HepG2 (cell line): ENCODE data around the gene ATP5PB. TPM values are rescaled to one million over a fixed set of nuclear protein-coding genes. Genes with fewer than 3 reads are reported as not detected.

Experiments used
- ATAC-seq: fragments of 200-7000 bp; cut with Tn5 transposase; 3 replicates; pipeline ENCODE4 v1.9.1; 2020; ENCODE audit warnings: mild to moderate bottlenecking, moderate library complexity
- BruUV-seq: library from RNA; stranded (reverse); fragments of 400-500 nt; replicated peaks from 2 replicates; lab custom pipeline; 2021; lab: Mats Ljungman, UMichigan
- CTCF ChIA-PET: fragments of 300-600 bp; formaldehyde crosslinking; extraction: SDS; loops from one replicate; lab custom pipeline; 2021; ENCODE audit warnings: low total read pairs, inconsistent platforms, low intra/inter-chr PET ratio; lab: Yijun Ruan, JAX
- POLR2A ChIA-PET: fragments of 350-600 bp; sonication (Branson Sonifier 250); formaldehyde crosslinking; loops from one replicate; lab custom pipeline; 2020; ENCODE audit warnings: antibody characterized with exemption, inconsistent platforms; lab: Yijun Ruan, JAX
- DNase-seq: peaks from one replicate; pipeline ENCODE4 v3.0.0-alpha.2; 2015; ENCODE audit warnings: low spot score
- FAIRE-seq: peaks from 3 replicates; lab custom pipeline; 2011; peaks lifted over from hg19 to GRCh38; lab: Jason Lieb, UNC
- H2AFZ ChIP-seq: one replicate; pipeline ENCODE4 v1.6.1; 2011; ENCODE audit warnings: low read length, inconsistent platforms
- H3K27ac ChIP-seq: fragments of 300-600 bp; 3 replicates; pipeline ENCODE4 v1.8.0; 2011; ENCODE audit warnings: mixed run types, mild to moderate bottlenecking, mixed read lengths, low read length, inconsistent platforms; ENCODE audit not compliant: insufficient read depth; ENCODE audit errors: extremely low read length
- H3K27me3 ChIP-seq, 2 experiments: fragments of 200-600 bp in 1 of 2; 2 replicates in 1 of 2; 3 replicates in 1 of 2; pipeline versions ENCODE4 v1.6.0 to v1.8.0; 2011; ENCODE audit warnings: low read length in 2 of 2, mild to moderate bottlenecking in 2 of 2, moderate library complexity in 2 of 2, inconsistent platforms in 1 of 2; ENCODE audit not compliant: insufficient read depth in 2 of 2, control insufficient read depth in 1 of 2
- H3K36me3 ChIP-seq, 2 experiments: fragments of 200-600 bp in 1 of 2; replicated peaks in 1 of 2; 2 replicates in 1 of 2; 3 replicates in 1 of 2; pipeline versions ENCODE4 v1.5.1 to v1.8.0; 2011; ENCODE audit warnings: low read length in 2 of 2, inconsistent platforms in 1 of 2; ENCODE audit not compliant: insufficient read depth in 2 of 2, control insufficient read depth in 1 of 2
- H3K4me1 ChIP-seq: 2 replicates; pipeline ENCODE4 v1.5.1; 2012; ENCODE audit warnings: low read length, inconsistent platforms; ENCODE audit not compliant: insufficient read depth
- H3K4me2 ChIP-seq: 2 replicates; pipeline ENCODE4 v1.6.0; 2011; ENCODE audit warnings: low read depth, low read length, inconsistent platforms
- H3K4me3 ChIP-seq, 3 experiments: fragments of 200-600 bp in 1 of 3; sonication (generic), shearing (Covaris generic) in 1 of 3; replicated peaks in 1 of 3; 2 replicates each; pipeline ENCODE4 v1.5.1; 2011 to 2016; ENCODE audit warnings: low read length in 3 of 3, inconsistent platforms in 2 of 3, low read depth in 2 of 3, mild to moderate bottlenecking in 2 of 3, control low read depth in 1 of 3, mixed read lengths in 1 of 3; ENCODE audit not compliant: insufficient read depth in 1 of 3
- H3K79me2 ChIP-seq: one replicate; pipeline ENCODE4 v1.6.1; 2011; ENCODE audit warnings: low read length, inconsistent platforms; ENCODE audit not compliant: insufficient read depth
- H3K9ac ChIP-seq: 2 replicates; pipeline ENCODE4 v1.6.0; 2011; ENCODE audit warnings: mild to moderate bottlenecking, low read depth, low read length, inconsistent platforms; ENCODE audit not compliant: insufficient read depth
- H3K9me3 ChIP-seq: 2 replicates; pipeline ENCODE4 v1.5.1; 2012; ENCODE audit warnings: mild to moderate bottlenecking, low read length
- H4K20me1 ChIP-seq: 2 replicates; pipeline ENCODE4 v1.6.0; 2011; ENCODE audit warnings: inconsistent platforms, mild to moderate bottlenecking, low read length, moderate library complexity; ENCODE audit not compliant: insufficient read depth
- AGO1 ChIP-seq: fragments of 200-400 bp; formaldehyde crosslinking; IDR thresholded peaks from 2 replicates; pipeline ENCODE4 v1.6.1; 2017; ENCODE audit warnings: mild to moderate bottlenecking, low read depth, low read length, moderate library complexity; ENCODE audit not compliant: poor library complexity, severe bottlenecking
- MYNN ChIP-seq: sonication (generic); formaldehyde crosslinking; IDR thresholded peaks from 2 replicates; pipeline ENCODE4 v1.4.0; 2020; ENCODE audit warnings: mild to moderate bottlenecking, low read depth, missing genetic modification reagents
- NR2F6 ChIP-seq, 2 experiments: IDR thresholded peaks; 2 replicates each; pipeline ENCODE4 v1.6.1; 2016; ENCODE audit warnings: antibody characterized with exemption in 1 of 2, mild to moderate bottlenecking in 1 of 2
- SIN3A ChIP-seq: IDR thresholded peaks from 2 replicates; pipeline ENCODE4 v1.6.1; 2011; ENCODE audit warnings: low read depth, mild to moderate bottlenecking, control low read depth, low read length, borderline replicate concordance
- SKI ChIP-seq: fragments of 450-650 bp; IDR thresholded peaks from one replicate; pipeline ENCODE4 v1.6.1; 2018; ENCODE audit warnings: mild to moderate bottlenecking; ENCODE audit not compliant: partially characterized antibody
- STAT5B ChIP-seq: sonication (generic); formaldehyde crosslinking; IDR thresholded peaks from 2 replicates; pipeline ENCODE4 v1.4.0; 2020; ENCODE audit warnings: missing genetic modification reagents
- WGBS: methylation state at CpG from one replicate; pipeline ENCODE4 v1.1.6; 2017; ENCODE audit warnings: low lambda C conversion rate; 5-methylcytosine and 5-hydroxymethylcytosine counted together
- in situ Hi-C: cut with HindIII; loops from 2 replicates; pipeline ENCODE4 v1.10.0; 2017; ENCODE audit warnings: low pct_unique_long_range_greater_than_20kb; ENCODE audit not compliant: extremely low pct_ligation_motif_present
- intact Hi-C: fragments of 100-400 bp; cut with micrococcal nuclease; formaldehyde crosslinking; loops from one replicate; pipeline ENCODE4 v1.10.0; 2022; ENCODE audit not compliant: unreplicated experiment
- polyA plus RNA-seq, 8 experiments: library from polyadenylated mRNA; depleted of rRNA in 3 of 8; stranded (reverse) in 7 of 8; unstranded in 1 of 8; fragments of >200 nt; fragmentation: Illumina TruSeq in 4 of 8; extraction: Trizol in 4 of 8; gene quantifications; 2 replicates each; pipeline versions ENCODE4 v1.2.1 to v1.2.3, GENCODE V29; 2011 to 2016; ENCODE audit warnings: low read depth in 4 of 8, missing spikeins in 1 of 8, mixed read lengths in 1 of 8; ENCODE audit not compliant: insufficient read depth in 1 of 8
- total RNA-seq, 5 experiments: library from RNA; depleted of rRNA; stranded (reverse); fragments of >200 nt; fragmentation: Illumina TruSeq; extraction: Trizol; gene quantifications; 2 replicates each; pipeline ENCODE4 v1.2.3, GENCODE V29; 2016; ENCODE audit warnings: low read depth in 1 of 5
- TF ChIP-seq, protein P1 (sequence below): sonication (generic); formaldehyde crosslinking; IDR thresholded peaks from 2 replicates; pipeline ENCODE4; 2020; ENCODE audit warnings: missing genetic modification reagents, mild to moderate bottlenecking, borderline replicate concordance
- TF ChIP-seq, protein P2 (sequence below): sonication (generic); formaldehyde crosslinking; IDR thresholded peaks from 2 replicates; pipeline ENCODE4 v1.4.0; 2020; ENCODE audit warnings: missing genetic modification reagents
- TF ChIP-seq, protein P3 (sequence below): sonication (generic); formaldehyde crosslinking; conservative IDR thresholded peaks from 2 replicates; pipeline ENCODE4 v1.8.1; 2023; ENCODE audit warnings: missing genetic modification reagents
- TF ChIP-seq, protein P4 (sequence below): sonication (generic); formaldehyde crosslinking; IDR thresholded peaks from 2 replicates; pipeline ENCODE4 v1.8.0; 2022; ENCODE audit warnings: mild to moderate bottlenecking, missing genetic modification reagents, moderate library complexity

ATP5PB gene
- total and polyA plus RNA-seq, 2 of the 13 experiments (the other 11 are each of a cell fraction or from before 2014, with no cell fraction given): 297 to 541 TPM

DNA sequence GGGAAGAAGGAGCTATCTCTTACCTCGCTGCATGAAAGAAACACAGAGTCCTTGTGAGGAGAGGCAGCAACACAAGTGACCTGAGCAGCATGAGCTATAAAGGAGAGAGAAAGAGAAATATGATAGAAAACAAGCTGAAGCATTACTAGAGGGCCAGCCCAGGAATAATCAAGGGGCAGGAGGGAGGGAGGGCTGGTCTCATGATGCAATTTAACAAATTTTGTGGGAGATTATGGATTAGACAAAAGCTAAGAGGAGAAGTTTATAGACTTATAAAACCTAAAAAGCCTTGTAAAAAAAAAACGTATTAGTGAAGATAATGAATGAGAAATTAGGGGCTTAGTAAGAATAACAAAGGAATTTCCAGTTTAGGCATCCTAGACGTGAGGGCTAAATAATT is 5.2 kb upstream of the ATP5PB start:
- H3K4me3 ChIP-seq: no peak overlapping the region
- no peak overlapping the region for H3K27ac ChIP-seq
- FAIRE-seq (no peak), DNase-seq (no peak), ATAC-seq (no peak)
- H3K4me1 ChIP-seq: peaks cover 57% of the 10 kb centered on the region
- no TSS peak for BruUV-seq
- no peaks in the 10 kb centered on the region for H3K9me3 ChIP-seq
- H3K79me2 ChIP-seq: peaks cover 26% of the 10 kb centered on the region
- H3K36me3 ChIP-seq: peaks cover 26 to 58% of the 10 kb centered on the region in 2 experiments
- ChIA-PET CTCF (no interaction called here), POLR2A (no interaction called here)
- intact Hi-C loops: no loop called here
- in situ Hi-C loops: no loop called here
- H3K27me3 ChIP-seq: no peaks in the 10 kb centered on the region
- no peak overlapping the region for H2AFZ ChIP-seq
- H3K4me2 ChIP-seq: no peak overlapping the region
- 91% methylated on average over 3 of the region's 3 CpGs for WGBS
- no peak overlapping the region for H3K9ac ChIP-seq
- no peaks in the 10 kb centered on the region for H4K20me1 ChIP-seq
- TF ChIP-seq SKI (no peak), MYNN (no peak), STAT5B (no peak), AGO1 (no peak), SIN3A (no peak), NR2F6 (IDR thresholded peaks at IDR 0.05) (no peak), NR2F6 (CRISPR knock-in tag; IDR thresholded peaks at IDR 0.05) (no peak)
- TF ChIP-seq, protein P1, sequence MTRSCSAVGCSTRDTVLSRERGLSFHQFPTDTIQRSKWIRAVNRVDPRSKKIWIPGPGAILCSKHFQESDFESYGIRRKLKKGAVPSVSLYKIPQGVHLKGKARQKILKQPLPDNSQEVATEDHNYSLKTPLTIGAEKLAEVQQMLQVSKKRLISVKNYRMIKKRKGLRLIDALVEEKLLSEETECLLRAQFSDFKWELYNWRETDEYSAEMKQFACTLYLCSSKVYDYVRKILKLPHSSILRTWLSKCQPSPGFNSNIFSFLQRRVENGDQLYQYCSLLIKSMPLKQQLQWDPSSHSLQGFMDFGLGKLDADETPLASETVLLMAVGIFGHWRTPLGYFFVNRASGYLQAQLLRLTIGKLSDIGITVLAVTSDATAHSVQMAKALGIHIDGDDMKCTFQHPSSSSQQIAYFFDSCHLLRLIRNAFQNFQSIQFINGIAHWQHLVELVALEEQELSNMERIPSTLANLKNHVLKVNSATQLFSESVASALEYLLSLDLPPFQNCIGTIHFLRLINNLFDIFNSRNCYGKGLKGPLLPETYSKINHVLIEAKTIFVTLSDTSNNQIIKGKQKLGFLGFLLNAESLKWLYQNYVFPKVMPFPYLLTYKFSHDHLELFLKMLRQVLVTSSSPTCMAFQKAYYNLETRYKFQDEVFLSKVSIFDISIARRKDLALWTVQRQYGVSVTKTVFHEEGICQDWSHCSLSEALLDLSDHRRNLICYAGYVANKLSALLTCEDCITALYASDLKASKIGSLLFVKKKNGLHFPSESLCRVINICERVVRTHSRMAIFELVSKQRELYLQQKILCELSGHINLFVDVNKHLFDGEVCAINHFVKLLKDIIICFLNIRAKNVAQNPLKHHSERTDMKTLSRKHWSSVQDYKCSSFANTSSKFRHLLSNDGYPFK: no peak
- TF ChIP-seq, protein P2, sequence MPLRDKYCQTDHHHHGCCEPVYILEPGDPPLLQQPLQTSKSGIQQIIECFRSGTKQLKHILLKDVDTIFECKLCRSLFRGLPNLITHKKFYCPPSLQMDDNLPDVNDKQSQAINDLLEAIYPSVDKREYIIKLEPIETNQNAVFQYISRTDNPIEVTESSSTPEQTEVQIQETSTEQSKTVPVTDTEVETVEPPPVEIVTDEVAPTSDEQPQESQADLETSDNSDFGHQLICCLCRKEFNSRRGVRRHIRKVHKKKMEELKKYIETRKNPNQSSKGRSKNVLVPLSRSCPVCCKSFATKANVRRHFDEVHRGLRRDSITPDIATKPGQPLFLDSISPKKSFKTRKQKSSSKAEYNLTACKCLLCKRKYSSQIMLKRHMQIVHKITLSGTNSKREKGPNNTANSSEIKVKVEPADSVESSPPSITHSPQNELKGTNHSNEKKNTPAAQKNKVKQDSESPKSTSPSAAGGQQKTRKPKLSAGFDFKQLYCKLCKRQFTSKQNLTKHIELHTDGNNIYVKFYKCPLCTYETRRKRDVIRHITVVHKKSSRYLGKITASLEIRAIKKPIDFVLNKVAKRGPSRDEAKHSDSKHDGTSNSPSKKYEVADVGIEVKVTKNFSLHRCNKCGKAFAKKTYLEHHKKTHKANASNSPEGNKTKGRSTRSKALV: no peak
- TF ChIP-seq, protein P3, sequence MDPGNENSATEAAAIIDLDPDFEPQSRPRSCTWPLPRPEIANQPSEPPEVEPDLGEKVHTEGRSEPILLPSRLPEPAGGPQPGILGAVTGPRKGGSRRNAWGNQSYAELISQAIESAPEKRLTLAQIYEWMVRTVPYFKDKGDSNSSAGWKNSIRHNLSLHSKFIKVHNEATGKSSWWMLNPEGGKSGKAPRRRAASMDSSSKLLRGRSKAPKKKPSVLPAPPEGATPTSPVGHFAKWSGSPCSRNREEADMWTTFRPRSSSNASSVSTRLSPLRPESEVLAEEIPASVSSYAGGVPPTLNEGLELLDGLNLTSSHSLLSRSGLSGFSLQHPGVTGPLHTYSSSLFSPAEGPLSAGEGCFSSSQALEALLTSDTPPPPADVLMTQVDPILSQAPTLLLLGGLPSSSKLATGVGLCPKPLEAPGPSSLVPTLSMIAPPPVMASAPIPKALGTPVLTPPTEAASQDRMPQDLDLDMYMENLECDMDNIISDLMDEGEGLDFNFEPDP: no peak
- TF ChIP-seq, protein P4, sequence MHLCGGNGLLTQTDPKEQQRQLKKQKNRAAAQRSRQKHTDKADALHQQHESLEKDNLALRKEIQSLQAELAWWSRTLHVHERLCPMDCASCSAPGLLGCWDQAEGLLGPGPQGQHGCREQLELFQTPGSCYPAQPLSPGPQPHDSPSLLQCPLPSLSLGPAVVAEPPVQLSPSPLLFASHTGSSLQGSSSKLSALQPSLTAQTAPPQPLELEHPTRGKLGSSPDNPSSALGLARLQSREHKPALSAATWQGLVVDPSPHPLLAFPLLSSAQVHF (CRISPR knock-in tag): no peak
